ENCODE data around the gene PSMC3IP.
A peak's percentile ranks its signal among the peaks of the same experiment; 100 is the strongest.

Gene PSMC3IP

DNA sequence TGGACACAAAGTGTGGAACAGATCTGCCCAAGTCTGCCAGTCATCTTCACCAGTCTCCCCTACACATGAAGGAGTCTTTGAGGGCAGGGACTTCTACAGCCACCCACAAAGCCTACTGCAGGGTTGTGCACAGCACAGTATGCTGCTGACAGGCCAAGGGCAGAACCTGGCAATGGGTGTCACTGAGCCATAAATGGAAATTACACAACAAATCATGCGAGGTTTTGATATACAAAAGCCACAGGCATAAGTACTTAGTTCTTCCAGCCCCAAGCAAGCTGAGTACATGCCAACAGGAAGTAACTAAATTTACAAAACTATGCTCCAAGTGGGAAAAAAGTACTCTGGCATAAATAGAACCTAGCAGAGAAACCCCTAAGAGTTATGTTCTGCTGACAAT lies 7.8 kb upstream of the PSMC3IP start:
- DNase-seq (ENCODE audit: low read depth in 2 of 2): no peak

DNA sequence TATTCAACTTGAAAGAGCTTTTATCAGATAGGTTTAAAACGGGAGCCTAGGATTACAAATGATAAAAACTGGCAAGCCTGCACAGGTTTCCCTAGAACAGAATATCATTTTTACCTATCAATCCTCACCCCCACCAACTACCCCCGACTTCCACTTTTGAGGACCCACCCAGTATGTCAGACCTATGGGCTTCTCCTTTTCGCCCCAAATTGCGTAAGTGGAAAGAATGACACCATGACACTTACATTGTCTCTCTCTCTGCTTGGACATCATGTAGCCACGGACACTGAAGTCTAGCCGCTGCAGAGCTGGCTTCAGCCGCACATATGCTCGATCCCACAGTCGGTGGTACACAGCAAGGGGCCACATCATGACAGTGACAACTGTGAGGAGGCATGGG lies 7.4 kb upstream of the PSMC3IP start:
- no peak for DNase-seq (ENCODE audit: low read depth in 2 of 2)

DNA sequence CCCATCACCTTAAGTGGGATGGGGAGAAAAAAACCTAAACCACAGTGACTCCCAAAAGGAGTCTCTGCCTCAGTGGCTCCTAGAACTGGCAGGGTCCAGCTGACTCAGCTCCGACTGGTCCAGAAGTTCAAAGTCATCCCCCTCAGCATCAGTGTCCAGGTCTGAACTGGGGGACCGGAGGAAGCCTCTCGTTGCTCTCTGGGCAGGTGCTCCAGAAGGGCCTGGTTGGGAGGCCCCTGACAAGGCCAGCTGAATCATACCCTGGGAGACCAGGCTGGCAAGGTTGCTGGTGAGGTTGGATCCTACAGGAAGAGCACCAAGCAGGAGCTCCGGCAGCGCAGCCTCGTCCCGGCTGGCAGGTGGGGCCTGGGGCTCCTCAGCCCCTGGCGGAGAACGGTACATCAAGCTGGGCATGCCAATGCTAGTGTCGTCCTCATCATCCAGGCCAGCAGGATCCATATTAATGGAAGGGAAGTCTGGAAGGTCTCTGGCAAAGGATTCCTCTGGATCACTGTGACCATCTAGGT lies 4.3 kb upstream of the PSMC3IP start:
- no peak for DNase-seq (ENCODE audit: low read depth in 2 of 2)

DNA sequence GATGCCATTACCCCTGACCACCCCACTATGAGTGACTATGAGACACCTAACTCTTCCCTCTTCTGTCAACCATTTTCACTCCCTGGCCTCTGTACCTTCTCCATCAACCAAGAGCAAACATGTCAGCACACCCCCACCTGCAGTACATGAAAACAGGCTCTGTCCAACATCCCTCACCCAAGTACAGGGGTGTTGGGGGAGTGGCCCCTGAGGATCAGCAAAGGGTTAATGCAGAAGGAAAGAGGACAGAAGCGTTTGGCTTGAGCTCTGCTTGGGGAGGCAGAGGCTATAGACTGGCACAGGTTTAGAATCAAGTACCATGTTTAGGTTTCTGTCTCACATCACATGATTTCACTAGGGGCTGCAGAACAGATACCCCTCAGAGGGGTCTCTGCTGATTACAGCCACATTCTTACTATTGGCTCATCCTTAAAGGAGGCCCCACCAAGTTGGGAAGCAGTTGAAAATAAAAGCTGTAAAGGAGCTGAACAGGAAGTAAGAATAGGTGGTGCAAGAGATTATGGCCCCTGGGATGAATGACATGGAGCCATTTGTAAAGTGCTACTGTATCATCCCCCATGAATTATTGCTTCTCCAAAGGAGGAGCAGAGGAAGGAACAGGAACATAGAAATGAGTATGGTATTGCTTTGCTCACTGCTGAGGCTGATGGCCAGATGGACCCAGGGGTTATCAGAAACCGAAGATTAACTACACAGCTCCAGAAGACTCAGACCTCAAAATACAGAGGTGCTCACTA lies 2.4 kb upstream of the PSMC3IP start:
- no peak for DNase-seq (ENCODE audit: low read depth in 2 of 2)

DNA sequence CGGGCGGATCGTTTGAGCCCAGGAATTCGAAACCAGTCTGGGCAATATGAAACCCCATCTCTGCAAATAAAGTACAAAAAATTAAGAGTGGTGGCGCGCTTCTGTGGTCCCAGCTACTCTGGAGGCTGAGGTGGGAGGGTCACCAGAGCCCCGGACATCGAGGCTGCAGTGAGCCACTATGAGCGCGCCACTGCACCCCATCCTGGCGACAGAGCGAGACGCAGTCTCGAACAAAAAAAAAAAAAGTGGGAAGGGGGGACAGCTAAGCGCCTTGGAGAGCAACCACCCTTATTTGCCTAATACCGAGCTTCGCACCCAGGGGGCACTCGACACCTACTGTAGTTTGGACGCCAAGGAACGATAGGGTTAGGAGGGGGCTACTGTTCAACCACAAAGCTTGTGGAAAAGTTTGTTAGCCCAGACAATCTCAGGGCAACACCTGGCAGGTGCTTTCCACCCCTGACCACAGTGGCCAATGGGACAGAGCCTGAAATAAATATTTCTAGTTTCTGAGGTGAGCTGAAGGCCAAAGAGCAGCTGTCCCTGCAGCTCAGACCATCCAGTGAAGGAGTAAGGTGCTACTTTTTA lies 847 bp upstream of the PSMC3IP start:
- DNase-seq (ENCODE audit: low read depth in 2 of 2): peak in 1 of 2 experiments; percentile 48

DNA sequence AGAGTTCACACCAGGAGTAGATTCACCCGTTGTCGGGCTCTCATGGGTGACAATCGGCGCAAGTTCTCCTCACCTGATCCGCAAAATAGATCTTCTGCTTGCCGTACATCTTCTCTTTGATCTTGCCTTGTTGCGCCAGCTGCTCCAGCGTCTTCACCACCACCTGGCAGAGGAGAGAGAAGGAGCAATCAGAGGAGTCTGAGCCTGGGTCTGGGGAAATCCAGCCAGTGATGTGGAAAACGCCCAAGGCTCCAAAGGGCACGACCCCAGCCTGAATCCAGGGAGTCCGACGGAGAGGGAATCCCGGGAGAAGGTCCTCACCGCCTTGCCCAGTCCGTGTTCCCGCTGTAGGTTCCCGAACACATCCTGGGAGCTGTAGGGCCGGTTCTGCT lies 393 bp downstream of the PSMC3IP start:
- DNase-seq (ENCODE audit: low read depth in 2 of 2): no peak

DNA sequence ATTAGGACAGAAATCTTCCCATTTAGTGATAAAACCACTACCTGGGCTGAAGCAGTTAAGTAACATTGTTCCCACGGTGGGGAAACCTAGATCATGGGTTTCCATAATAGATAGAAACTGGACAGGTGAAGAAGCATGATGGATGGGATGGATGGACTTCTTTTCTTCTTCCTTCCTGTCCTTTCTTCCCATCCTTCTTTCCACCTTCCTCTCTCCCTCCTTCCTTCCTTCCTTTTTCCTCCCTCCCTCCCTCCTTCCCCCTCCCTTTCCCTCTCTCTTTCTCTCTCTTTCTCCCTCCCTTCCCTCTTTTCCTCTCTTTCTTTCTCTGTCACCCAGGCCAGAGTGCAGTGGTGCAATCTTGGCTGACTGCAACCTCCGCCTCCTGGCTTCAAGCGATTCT lies 3.1 kb downstream of the PSMC3IP start:
- DNase-seq (ENCODE audit: low read depth in 2 of 2): no peak

DNA sequence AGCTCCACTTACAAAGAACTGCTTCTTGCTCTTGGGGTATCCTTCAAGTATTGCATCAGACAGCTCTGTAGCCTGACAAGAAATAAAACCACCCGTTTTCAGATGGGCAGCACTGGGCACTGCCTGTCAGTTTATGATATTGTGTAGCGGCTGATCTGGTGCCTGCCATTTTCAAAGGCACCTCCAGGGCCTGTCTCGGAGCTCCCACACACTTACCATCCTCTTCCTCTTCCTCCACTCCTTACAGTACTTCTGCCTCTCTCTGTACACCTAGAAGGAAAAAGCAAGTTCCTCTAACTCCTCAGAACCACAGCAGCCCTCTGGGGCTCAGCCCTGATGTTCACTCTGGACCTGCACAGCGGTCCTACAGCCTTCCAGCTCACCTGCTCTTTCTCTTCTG lies 4.4 kb downstream of the PSMC3IP start:
- DNase-seq (ENCODE audit: low read depth in 2 of 2): no peak

DNA sequence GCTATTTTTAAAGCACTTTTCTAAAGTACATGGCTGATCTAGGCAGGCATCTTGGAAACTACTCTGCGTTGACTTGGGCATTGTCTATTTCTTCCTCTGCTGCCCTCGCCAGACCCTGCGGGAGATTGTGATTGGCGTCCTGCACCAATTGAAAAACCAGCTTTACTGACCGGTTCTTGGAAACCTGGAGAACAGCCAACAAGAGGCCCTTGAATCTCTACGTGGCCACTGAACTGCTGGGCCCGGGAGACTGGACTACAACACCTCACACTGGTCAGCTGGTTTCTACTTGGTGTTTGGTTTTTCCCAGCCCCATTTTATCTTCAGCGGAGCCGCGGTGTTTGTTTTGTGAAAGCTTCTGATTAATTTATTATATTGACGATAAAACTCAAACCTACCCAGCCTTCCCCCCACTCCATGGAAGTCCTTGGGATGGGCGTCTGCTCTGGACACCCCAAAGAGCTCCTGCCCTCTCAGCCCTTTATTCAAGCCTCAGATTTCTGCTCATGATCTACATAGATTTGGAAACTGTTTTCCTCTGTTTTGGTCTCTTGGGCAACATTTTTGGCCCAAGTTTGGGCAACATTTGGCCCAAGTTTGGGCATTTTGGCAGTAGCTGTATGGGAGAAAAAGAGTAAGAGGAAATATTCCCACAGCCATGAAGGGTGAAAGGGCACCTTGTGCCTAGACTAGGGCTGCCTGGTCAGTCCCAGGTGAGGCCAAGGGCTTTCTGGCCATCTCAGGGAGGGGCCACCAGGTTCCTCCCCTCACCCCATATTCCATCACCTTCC lies 5.9 kb downstream of the PSMC3IP start:
- DNase-seq (ENCODE audit: low read depth in 2 of 2): no peak

DNA sequence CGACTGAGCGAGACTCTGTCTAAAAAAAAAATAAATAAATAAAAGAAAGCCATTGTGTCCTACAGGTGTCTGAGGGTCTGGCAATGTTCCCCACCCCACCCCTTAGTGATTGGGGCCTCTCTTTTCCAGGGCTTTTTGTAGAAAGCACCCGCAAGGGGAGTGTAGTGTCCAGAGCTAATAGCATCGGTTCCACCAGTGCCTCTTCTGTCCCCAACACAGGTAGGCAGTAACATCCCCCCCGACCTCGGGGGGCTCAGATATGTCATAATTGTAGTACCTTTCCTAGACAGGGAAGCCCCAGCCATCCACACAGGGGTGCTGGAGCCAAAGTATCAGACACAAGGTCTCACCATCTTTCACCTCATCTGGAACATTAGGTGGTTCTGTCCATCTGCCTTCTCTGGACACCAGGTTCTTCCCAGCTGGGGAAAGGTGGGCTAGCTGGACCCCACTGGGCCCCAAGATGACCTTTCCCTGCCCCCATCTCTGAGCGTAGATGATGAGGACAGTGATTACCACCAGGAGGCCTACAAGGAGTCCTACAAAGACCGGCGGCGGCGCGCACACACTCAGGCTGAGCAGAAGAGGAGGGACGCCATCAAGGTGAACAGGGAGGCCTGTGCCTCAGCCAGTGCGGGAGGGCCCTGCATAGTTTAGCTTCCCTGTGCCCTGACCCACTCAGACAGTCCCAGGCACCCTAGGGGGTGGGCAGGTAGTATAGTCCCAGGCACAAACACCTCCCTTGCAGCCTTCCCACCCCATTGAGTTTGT lies 9.0 kb downstream of the PSMC3IP start:
- DNase-seq (ENCODE audit: low read depth in 2 of 2): no peak

DNA sequence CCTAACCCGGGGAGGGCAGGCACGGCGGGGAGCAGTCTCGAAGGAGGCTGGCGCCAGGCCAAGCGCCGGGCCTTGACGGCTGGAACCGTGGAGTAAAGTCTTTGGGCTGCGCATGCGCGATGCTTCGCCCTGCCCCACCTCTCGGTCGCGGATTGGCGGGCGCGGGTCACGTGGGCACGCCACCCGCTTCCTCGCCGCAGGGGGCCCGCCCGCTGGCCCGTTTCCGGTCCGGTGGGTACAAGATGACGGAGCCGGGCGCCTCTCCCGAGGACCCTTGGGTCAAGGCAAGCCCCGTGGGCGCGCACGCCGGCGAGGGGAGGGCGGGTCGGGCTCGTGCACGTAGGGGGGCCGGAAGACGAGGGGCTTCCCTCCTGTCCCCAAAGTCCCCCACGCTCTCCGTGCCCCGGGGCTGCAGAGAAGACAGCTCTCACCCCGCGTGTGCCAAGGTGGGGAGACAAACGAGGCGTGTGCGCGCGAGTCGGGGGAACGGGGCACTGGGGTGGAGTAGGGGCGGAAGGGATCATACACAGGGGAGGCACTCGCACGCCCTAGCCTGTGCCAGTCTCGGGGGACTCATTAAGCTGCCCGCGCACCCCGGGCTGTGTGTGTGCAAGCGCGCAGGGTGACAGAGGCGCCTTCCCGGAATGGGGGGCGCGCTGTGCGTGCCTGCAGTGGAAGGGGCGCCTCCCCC lies 10.5 kb downstream of the PSMC3IP start, which contains the start of gene MLX:
Gene MLX, plus strand, starts transcription at position 218 of the 691 bp plus-strand sequence. Its CDS starts 25 bp downstream, at position 243.
- DNase-seq (ENCODE audit: low read depth in 2 of 2): peak; percentile 77 to 79

DNA sequence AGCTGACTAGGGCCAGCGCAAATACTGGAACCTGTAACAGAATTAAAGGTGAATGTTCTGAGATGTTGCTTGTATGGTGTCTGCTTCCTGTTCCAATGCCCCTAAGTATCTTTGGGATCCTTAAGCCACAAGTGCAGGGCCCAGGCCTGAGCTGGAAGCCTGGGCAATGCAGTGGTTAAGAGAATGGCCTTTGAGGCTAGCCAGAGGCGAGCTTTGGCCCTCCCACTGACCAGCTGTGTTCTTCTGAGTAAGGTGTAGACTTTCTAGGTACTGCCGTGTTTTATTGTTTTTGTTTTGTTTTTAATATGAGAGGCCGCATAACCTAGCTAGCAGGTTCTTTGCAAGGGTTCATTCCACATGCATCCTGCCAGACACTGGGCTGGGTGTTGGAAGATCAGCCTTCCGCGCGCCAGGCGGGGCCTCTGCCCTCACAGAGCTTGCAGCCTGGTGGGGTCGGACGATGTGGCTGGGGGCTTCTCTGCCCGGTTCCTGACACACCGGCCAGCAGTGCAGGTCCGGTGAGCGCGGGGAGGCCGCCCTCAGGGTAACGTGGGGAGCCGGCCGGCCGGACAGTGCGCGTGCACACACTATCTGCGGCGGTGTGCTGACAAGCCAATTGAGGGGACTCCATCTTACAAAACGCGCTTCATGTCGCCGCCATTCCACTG lies 11.2 kb downstream of the PSMC3IP start:
- DNase-seq (ENCODE audit: low read depth in 2 of 2): no peak

DNA sequence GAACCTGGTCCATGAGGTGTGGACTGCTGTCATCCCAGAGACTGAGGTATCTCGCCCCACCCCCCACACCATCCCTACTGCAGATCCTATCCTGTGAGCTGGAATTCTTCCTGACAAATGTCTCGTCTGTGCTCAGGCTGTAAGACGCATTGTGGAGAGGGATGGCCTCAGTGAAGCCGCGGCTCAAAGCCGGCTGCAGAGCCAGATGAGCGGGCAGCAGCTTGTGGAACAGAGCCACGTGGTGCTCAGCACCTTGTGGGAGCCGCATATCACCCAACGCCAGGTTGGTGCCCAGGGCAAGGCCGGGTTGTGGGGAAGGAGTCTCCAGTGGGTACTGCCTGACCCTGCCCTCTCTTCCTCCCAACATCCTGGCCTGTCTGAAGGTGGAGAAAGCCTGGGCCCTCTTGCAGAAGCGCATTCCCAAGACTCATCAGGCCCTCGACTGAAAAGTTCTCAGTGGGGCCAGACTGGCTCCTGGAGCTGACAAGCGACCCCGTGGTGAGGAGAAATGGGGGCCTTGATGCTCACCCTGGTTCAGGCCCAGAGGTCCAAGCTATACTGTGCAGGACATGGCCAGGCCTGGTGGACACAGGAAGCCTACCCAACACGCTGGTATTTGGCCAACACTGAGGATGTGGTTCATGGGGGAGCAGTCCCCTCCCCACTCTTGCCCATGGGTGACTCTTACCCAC lies 11.9 kb downstream of the PSMC3IP start:
- no peak for DNase-seq (ENCODE audit: low read depth in 2 of 2)

DNA sequence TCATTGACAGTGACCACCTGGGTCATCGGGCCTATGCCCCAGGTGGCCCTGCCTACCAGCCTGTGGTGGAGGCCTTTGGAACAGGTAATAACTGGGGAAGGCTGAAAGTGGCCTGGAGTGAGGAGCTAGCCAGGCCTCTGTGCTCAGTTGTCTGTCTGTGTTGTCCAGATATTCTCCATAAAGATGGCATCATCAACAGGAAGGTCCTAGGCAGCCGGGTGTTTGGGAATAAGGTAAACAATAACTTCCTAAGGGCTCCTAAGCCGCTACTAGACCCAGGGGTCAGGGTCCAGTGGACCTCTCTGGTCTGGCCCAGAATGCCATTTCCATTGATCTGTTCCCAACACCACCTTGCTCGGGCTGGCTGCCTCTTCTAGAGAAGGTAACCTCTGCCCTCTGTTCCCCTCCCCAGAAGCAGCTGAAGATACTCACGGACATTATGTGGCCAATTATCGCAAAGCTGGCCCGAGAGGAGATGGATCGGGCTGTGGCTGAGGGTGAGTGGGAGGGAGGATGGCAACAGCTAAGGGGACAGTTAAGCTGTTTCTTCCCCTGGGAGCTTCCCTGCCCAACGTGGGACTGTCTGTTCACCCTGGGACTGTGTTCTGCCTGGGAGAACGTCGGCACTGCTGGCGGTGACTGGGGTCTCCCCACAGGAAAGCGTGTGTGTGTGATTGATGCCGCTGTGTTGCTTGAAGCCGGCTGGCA lies 12.6 kb downstream of the PSMC3IP start:
- no peak for DNase-seq (ENCODE audit: low read depth in 2 of 2)

DNA sequence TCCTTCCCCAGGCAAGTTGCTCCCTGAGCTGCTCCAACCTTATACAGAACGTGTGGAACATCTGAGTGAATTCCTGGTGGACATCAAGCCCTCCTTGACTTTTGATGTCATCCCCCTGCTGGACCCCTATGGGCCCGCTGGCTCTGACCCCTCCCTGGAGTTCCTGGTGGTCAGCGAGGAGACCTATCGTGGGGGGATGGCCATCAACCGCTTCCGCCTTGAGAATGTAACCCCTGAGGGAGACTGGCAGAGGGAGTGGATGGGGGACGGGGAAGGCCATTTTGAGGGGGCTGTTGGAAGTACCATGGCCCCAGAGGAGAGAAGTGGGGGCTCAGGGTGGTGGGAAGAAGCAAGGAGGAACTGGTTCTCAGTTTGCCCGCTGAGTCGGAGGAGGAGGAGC lies 13.6 kb downstream of the PSMC3IP start:
- no peak for DNase-seq (ENCODE audit: low read depth in 2 of 2)

DNA sequence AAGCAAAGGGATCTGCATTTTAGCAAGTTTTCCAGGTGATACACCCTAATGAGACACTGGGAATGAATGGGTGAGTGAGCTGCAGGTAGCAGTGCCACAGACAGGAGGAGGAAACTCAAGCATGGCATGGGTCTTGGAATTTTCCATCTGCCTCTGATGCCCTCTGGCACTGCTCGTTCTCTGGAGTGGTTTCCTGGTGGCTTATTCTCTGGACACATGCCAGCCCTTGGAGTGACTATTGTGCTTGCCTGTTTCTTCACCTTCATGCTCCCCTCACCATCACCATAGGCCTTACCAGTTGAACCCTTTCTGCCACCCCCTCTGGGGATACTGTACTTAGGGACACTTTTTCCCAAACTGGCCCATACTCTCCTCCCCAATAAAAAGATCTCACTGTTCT lies 14.0 kb downstream of the PSMC3IP start:
- no peak for DNase-seq (ENCODE audit: low read depth in 2 of 2)

DNA sequence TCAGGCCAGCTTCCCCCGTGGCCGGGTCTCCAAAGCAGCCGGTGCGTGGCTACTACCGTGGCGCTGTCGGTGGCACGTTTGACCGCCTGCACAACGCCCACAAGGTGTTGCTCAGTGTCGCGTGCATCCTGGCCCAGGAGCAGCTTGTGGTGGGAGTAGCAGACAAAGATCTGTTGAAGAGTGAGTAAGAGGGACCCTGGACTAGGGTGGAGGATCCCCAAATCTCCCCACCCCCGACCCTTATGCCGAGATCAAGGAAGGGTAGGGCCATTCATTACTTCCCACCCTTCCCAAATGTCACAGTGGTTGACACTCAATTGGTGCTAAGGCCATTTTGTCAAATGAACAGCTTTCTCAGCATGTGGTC lies 14.4 kb downstream of the PSMC3IP start:
- DNase-seq (ENCODE audit: low read depth in 2 of 2): no peak

DNA sequence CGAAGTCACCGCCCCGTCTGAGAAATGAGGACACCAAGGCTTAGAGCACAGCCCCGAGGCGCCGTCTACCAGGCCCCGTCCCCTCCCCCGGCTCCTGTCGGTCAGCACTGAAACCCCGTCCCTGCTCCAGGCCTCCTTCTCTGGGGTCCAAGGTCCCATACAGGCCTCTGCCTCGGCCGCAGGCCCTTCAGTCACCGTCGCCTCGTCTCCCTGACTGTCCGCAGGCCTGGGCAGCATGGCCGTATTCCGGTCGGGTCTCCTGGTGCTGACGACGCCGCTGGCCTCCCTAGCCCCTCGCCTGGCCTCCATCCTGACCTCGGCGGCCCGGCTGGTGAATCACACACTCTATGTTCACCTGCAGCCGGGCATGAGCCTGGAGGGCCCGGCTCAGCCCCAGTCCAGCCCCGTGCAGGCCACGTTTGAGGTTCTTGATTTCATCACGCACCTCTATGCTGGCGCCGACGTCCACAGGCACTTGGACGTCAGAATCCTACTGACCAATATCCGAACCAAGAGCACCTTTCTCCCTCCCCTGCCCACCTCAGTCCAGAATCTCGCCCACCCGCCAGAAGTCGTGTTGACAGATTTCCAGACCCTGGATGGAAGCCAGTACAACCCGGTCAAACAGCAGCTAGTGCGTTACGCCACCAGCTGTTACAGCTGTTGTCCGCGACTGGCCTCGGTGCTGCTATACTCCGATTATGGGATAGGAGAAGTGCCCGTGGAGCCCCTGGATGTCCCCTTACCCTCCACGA lies 15.0 kb downstream of the PSMC3IP start:
- no peak for DNase-seq (ENCODE audit: low read depth in 2 of 2)
